C4-2B (cell line): ENCODE measurements around the gene LRRC28.

Source experiments
- ZFX ChIP-seq: fragments of 450-650 bp; IDR thresholded peaks from 2 replicates; pipeline ENCODE4 v1.6.1; 2017
- TF ChIP-seq, protein P1 (sequence below): fragments of 450-650 bp; conservative IDR thresholded peaks from 2 replicates; pipeline ENCODE4 v1.5.1; 2017; ENCODE audit warnings: mild to moderate bottlenecking

DNA sequence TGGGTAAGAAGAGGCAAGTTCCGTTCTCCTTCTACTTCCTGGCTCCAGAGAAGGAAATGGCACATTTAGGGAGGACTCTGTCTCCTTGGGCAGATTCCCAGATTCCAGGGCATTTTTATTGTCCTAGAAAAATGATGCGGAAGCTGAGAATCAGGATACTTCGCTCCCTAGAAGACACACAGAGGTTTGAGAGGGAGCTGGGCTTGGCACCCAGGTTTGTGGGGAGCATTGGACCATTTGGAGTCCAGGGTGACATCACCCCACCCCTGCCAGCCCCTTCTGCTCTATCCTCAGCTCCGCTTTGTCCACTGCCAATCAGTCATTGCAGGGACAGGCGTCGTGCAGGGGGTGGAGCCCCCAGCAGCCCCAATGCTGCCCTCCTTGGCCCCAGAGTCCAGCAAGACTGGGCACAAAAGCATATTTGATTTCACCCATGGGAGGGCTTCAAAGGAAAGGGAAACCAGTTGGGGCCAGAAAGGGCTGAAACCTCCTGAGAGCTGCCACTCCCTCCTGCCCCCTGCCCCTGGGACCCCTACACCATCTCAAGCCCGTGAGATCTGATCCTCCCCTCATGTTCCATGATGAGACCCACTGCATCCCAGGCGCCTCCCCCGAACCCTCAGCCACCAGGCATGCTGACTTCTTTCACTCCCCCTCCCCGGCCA, 184.7 kb downstream of the LRRC28 start:
- TF ChIP-seq, protein P1, sequence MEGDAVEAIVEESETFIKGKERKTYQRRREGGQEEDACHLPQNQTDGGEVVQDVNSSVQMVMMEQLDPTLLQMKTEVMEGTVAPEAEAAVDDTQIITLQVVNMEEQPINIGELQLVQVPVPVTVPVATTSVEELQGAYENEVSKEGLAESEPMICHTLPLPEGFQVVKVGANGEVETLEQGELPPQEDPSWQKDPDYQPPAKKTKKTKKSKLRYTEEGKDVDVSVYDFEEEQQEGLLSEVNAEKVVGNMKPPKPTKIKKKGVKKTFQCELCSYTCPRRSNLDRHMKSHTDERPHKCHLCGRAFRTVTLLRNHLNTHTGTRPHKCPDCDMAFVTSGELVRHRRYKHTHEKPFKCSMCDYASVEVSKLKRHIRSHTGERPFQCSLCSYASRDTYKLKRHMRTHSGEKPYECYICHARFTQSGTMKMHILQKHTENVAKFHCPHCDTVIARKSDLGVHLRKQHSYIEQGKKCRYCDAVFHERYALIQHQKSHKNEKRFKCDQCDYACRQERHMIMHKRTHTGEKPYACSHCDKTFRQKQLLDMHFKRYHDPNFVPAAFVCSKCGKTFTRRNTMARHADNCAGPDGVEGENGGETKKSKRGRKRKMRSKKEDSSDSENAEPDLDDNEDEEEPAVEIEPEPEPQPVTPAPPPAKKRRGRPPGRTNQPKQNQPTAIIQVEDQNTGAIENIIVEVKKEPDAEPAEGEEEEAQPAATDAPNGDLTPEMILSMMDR, result no peak
- no peak for TF ChIP-seq ZFX
